Measurements from ENCODE around the gene PDIA3. TPM values are rescaled to one million over a fixed set of nuclear protein-coding genes. Genes with fewer than 3 reads are reported as not detected.
"Not testable (repeated sequence)": the region's sequence is repeated elsewhere in the genome, so short reads cannot be mapped to it uniquely, and the experiment has no call there.

PDIA3 gene
- polyA plus RNA-seq, result 100 to 1,000 TPM in 1 of 2 donors, 10 to 100 TPM in 1; 90.6 to 140 TPM

DNA sequence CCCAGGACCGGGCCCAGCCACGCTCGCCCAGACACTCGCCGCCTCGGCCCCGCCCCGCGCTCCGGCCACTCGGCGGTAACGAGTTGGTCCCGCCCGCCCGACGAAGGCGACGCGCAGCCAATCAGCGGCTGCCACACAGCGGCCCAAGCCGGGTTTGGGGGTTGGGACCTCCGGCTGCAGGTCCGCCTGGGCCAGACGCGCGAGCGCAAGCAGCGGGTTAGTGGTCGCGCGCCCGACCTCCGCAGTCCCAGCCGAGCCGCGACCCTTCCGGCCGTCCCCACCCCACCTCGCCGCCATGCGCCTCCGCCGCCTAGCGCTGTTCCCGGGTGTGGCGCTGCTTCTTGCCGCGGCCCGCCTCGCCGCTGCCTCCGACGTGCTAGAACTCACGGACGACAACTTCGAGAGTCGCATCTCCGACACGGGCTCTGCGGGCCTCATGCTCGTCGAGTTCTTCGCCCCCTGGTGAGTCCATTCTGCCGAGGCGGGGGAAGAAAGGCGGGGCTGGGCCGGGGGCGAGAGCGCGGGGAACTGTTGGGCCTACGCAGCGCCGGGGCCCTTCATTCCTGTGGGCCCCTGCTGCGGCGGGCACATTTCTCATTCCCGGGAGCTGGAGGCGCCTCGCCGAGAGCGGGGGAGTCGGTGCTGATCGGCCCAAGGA is at the start of gene PDIA3:
Gene PDIA3 (plus strand): TSS at position 194 of the 658 bp plus-strand sequence. CDS start 102 bp downstream, at position 296.
- 1% methylated on average over 66 to 84 of the region's 84 CpGs for WGBS, 2 donors
- H3K4me1 ChIP-seq (ENCODE audit: control insufficient read depth in 2 of 2, insufficient read depth in 2 of 2, low read length in 1 of 2); H3K36me3 ChIP-seq (ENCODE audit: control insufficient read depth in 2 of 2, insufficient read depth in 2 of 2, low read length in 1 of 2); H3K9me3 ChIP-seq (ENCODE audit: control insufficient read depth in 2 of 2, insufficient read depth in 1 of 2, low read depth in 1 of 2, low read length in 1 of 2); H3K27me3 ChIP-seq (ENCODE audit: control insufficient read depth in 1 of 2, insufficient read depth in 2 of 2, low read length in 2 of 2): not testable (repeated sequence)
- peak within 1 kb of the TSS; percentile 95 to 98 for H3K27ac ChIP-seq (ENCODE audit: low read depth in 2 of 2, low read length in 1 of 2)
- peak within 1 kb of the TSS; percentile 88 to 92 for H3K4me3 ChIP-seq (ENCODE audit: low read depth in 1 of 2, low read length in 2 of 2)

DNA sequence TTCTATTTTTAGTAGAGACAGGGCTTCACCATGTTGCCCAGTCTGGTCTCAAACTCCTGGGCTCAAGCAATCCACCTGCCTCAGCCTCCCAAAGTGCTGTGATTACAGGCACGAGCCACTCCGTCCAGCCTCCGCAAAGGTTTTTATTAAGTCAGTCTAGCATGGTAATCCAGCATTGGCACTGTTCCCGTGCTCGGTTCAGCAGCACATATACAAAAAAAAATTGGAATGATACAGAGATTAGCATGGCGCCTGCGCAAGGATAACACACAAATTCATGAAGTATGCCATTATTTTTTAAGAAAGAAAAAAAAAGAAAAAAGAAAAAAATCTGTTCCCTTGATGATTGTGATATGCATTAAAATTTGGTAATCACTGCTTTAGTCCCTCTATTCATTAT is 44.1 kb upstream of the PDIA3 start:
- no peaks in the 10 kb centered on the region for H3K36me3 ChIP-seq (ENCODE audit: control insufficient read depth in 2 of 2, insufficient read depth in 2 of 2, low read length in 1 of 2)
- H3K27ac ChIP-seq (ENCODE audit: low read depth in 2 of 2, low read length in 1 of 2), result no peak overlapping the region
- no peak overlapping the region for H3K4me3 ChIP-seq (ENCODE audit: low read depth in 1 of 2, low read length in 2 of 2)
- WGBS, 2 donors, result 63 to 75% methylated on average over 7 of the region's 7 CpGs
- no peaks in the 10 kb centered on the region for H3K9me3 ChIP-seq (ENCODE audit: control insufficient read depth in 2 of 2, insufficient read depth in 1 of 2, low read depth in 1 of 2, low read length in 1 of 2)
- no peaks in the 10 kb centered on the region for H3K27me3 ChIP-seq (ENCODE audit: control insufficient read depth in 1 of 2, insufficient read depth in 2 of 2, low read length in 2 of 2)
- H3K4me1 ChIP-seq (ENCODE audit: control insufficient read depth in 2 of 2, insufficient read depth in 2 of 2, low read length in 1 of 2), result peaks cover 0 to 2% of the 10 kb centered on the region in 2 donors

DNA sequence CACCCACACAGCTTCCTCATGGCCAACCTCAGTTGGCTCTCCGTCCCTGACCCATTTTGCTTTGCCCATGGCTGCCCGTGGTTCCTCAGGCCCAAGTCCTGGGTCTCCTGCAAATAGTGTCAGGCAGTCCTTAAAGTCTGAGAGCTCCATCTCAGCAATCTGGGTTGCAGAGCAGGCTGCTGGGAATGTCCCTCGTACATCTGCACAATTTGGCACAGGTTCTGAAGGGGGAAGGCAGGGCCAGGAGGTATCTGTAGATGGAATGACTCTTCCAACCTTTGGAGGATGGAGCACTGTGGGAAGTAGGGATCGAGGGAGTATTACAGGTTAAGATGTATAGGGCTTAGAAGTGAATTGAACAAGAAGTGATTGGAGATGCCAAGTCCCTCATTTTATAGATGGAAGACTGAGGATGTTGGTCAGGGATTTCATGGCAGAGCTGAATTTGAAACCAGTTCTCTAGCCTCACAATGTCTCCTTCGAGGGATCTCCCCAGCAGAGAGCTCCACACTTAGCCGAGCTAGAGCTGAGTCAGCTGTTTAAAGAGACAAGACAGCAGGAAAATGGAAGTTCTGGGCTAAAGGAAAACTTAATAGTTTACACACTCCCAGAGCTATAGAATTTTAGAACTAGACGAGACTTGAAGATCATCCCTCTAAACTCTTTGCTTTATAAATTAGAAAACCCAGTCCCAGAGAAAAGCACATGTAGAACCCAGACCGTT is 43.4 kb upstream of the PDIA3 start:
- WGBS, 2 donors, result 69% methylated on average over 7 to 8 of the region's 8 CpGs

DNA sequence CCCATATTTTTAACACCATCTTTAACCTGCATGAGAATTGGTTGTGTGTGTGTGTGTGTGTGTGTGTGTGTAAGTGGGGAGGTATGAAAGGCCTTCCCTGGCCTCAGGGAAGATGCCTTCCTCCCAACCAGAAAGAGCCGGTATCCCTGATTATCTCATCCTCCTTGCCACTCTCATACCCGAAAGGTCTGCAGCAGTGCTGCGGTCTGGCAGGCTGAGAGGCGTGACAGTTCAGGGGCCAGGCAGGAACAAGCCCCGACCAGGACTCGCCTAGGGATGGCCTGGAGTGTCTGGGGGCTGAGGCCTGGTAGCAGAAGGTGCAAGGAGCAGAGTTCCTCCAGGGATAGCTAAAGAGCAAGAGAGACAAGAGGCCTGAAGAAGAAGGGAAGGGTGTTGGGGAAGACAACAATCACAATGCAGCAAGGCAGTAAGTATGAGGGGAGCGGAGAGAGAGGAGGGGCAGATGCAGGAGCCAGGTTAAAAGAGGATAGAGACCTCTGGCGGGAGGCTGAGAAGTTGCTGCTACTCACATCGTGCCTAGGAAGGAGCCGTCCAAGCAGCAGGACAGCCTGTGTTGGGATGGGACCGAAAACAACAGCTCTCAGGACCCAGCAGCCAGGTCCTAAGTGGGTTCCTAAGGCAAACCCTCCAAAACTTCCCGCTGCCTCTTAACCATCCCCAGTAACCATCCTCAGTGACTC is 35.7 kb upstream of the PDIA3 start:
- WGBS, 2 donors, result 83 to 91% methylated on average over 1 of the region's 12 CpGs
- not testable (repeated sequence) for H3K27ac ChIP-seq (ENCODE audit: low read depth in 2 of 2, low read length in 1 of 2); H3K36me3 ChIP-seq (ENCODE audit: control insufficient read depth in 2 of 2, insufficient read depth in 2 of 2, low read length in 1 of 2); H3K4me1 ChIP-seq (ENCODE audit: control insufficient read depth in 2 of 2, insufficient read depth in 2 of 2, low read length in 1 of 2); H3K27me3 ChIP-seq (ENCODE audit: control insufficient read depth in 1 of 2, insufficient read depth in 2 of 2, low read length in 2 of 2); H3K4me3 ChIP-seq (ENCODE audit: low read depth in 1 of 2, low read length in 2 of 2); H3K9me3 ChIP-seq (ENCODE audit: control insufficient read depth in 2 of 2, insufficient read depth in 1 of 2, low read depth in 1 of 2, low read length in 1 of 2)

More for the DNA sequence above, 43.4 kb upstream of the PDIA3 start:
- H3K27ac ChIP-seq (ENCODE audit: low read depth in 2 of 2, low read length in 1 of 2), result no peak overlapping the region
- H3K4me3 ChIP-seq (ENCODE audit: low read depth in 1 of 2, low read length in 2 of 2), result no peak overlapping the region
- no peaks in the 10 kb centered on the region for H3K36me3 ChIP-seq (ENCODE audit: control insufficient read depth in 2 of 2, insufficient read depth in 2 of 2, low read length in 1 of 2)
- peaks cover 0 to 2% of the 10 kb centered on the region in 2 donors for H3K4me1 ChIP-seq (ENCODE audit: control insufficient read depth in 2 of 2, insufficient read depth in 2 of 2, low read length in 1 of 2)
- H3K9me3 ChIP-seq (ENCODE audit: control insufficient read depth in 2 of 2, insufficient read depth in 1 of 2, low read depth in 1 of 2, low read length in 1 of 2), result no peaks in the 10 kb centered on the region
- H3K27me3 ChIP-seq (ENCODE audit: control insufficient read depth in 1 of 2, insufficient read depth in 2 of 2, low read length in 2 of 2), result no peaks in the 10 kb centered on the region

DNA sequence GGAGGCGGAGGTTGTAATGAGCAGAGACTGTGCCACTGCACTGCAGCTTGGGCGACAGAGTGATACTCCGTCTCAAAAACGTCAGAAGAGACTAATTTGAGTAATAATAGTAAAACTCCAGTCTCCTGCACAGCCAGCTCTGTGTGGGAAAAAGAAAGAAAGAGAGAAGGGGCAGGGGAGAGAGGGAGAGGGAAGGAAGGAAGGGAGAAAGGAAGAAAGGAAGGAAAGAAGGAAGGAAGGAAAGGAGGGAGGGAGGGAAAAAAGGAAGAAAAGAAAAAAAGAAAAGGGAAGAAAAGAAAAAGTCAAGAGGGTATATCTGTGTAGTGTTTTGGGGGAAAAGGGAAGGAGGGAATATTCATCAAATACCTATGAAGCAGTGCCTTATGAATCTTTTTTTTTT is 23.1 kb upstream of the PDIA3 start:
- no peak overlapping the region for H3K4me3 ChIP-seq (ENCODE audit: low read depth in 1 of 2, low read length in 2 of 2)
- no peaks in the 10 kb centered on the region for H3K9me3 ChIP-seq (ENCODE audit: control insufficient read depth in 2 of 2, insufficient read depth in 1 of 2, low read depth in 1 of 2, low read length in 1 of 2)
- H3K4me1 ChIP-seq (ENCODE audit: control insufficient read depth in 2 of 2, insufficient read depth in 2 of 2, low read length in 1 of 2), result no peaks in the 10 kb centered on the region
- no peaks in the 10 kb centered on the region for H3K36me3 ChIP-seq (ENCODE audit: control insufficient read depth in 2 of 2, insufficient read depth in 2 of 2, low read length in 1 of 2)
- WGBS, 2 donors, result 77% methylated on average over 4 of the region's 4 CpGs
- no peak overlapping the region for H3K27ac ChIP-seq (ENCODE audit: low read depth in 2 of 2, low read length in 1 of 2)
- H3K27me3 ChIP-seq (ENCODE audit: control insufficient read depth in 1 of 2, insufficient read depth in 2 of 2, low read length in 2 of 2), result no peaks in the 10 kb centered on the region

DNA sequence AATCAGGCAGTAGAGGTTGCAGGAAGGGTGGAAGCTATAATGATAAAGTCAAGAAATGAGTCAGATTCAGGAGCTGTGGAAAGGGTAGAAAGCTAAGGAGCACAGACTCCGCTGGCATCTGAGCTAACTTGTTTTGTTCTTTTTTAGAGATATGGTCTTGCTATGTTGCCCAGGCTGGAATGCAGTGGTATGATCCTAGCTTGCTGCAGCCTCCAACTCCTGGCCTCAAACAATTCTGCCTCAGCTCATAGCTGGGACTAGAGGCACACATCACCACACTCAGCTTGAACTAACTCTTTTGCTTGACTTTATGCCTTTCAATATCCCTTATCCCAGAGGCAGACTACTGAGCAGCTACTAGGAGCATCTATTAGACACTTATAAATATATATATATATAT is 19.9 kb upstream of the PDIA3 start:
- H3K9me3 ChIP-seq (ENCODE audit: control insufficient read depth in 2 of 2, insufficient read depth in 1 of 2, low read depth in 1 of 2, low read length in 1 of 2); H3K4me1 ChIP-seq (ENCODE audit: control insufficient read depth in 2 of 2, insufficient read depth in 2 of 2, low read length in 1 of 2); H3K27me3 ChIP-seq (ENCODE audit: control insufficient read depth in 1 of 2, insufficient read depth in 2 of 2, low read length in 2 of 2); H3K4me3 ChIP-seq (ENCODE audit: low read depth in 1 of 2, low read length in 2 of 2); H3K36me3 ChIP-seq (ENCODE audit: control insufficient read depth in 2 of 2, insufficient read depth in 2 of 2, low read length in 1 of 2); H3K27ac ChIP-seq (ENCODE audit: low read depth in 2 of 2, low read length in 1 of 2): not testable (repeated sequence)
- WGBS, 2 donors, result 100% methylated on average over 1 of the region's 1 CpG

DNA sequence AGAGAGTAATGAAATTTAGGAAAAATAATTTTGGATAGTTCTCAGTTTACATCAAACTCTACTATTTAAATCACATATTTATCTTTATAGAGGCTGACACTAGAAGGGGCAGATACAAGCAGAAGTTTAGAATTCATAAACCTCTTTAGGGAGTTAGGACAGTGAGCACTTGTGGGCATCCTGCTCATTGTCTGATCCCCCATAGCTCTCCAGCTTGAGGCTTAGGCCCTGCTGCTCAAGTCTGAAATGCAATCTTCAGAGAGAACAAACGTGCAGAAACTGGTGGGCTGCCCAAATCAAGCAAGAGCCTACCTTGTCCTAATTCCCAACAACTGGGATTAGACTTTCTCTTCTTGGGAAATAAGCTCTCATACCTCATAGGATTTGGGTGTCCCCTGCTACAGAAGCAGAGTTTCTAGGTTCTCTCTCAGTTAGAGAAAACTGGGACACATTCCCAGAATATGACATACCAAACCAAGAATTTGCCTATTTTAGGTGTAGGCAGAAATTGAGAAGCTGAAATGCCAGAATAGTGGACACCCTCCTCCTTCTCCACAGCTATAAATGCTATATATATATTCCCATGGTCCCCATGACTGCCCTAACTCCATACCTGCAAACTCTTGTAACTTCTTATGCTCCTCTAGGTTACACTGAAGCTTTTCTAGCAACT is 18.0 kb upstream of the PDIA3 start:
- WGBS, 2 donors, result 46 to 71% methylated on average over 1 of the region's 1 CpG
- H3K4me3 ChIP-seq (ENCODE audit: low read depth in 1 of 2, low read length in 2 of 2); H3K27ac ChIP-seq (ENCODE audit: low read depth in 2 of 2, low read length in 1 of 2); H3K36me3 ChIP-seq (ENCODE audit: control insufficient read depth in 2 of 2, insufficient read depth in 2 of 2, low read length in 1 of 2); H3K27me3 ChIP-seq (ENCODE audit: control insufficient read depth in 1 of 2, insufficient read depth in 2 of 2, low read length in 2 of 2); H3K9me3 ChIP-seq (ENCODE audit: control insufficient read depth in 2 of 2, insufficient read depth in 1 of 2, low read depth in 1 of 2, low read length in 1 of 2); H3K4me1 ChIP-seq (ENCODE audit: control insufficient read depth in 2 of 2, insufficient read depth in 2 of 2, low read length in 1 of 2): not testable (repeated sequence)

DNA sequence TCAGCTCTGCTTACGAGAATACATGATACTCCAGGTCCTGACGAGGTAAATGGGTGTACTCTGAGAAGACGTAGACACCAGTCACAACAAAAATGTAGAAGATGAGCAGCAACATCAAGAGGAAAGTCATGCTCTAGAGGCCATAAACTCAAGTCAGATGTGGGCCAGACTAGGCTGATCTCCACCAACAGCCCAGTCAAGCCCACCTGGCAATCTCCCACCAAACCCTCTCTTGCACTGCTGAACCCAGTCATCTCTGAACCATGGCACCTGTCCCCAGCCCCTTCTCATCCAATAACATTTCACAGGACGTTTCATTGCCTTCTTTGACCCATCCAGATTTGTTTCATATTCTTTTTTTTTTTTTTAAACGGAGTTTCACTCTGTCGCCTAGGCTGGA is 10.8 kb upstream of the PDIA3 start:
- H3K4me1 ChIP-seq (ENCODE audit: control insufficient read depth in 2 of 2, insufficient read depth in 2 of 2, low read length in 1 of 2), result no peaks in the 10 kb centered on the region
- WGBS, 2 donors, result 82 to 85% methylated on average over 6 of the region's 6 CpGs
- no peak overlapping the region for H3K4me3 ChIP-seq (ENCODE audit: low read depth in 1 of 2, low read length in 2 of 2)
- no peaks in the 10 kb centered on the region for H3K9me3 ChIP-seq (ENCODE audit: control insufficient read depth in 2 of 2, insufficient read depth in 1 of 2, low read depth in 1 of 2, low read length in 1 of 2)
- no peaks in the 10 kb centered on the region for H3K36me3 ChIP-seq (ENCODE audit: control insufficient read depth in 2 of 2, insufficient read depth in 2 of 2, low read length in 1 of 2)
- no peak overlapping the region for H3K27ac ChIP-seq (ENCODE audit: low read depth in 2 of 2, low read length in 1 of 2)
- no peaks in the 10 kb centered on the region for H3K27me3 ChIP-seq (ENCODE audit: control insufficient read depth in 1 of 2, insufficient read depth in 2 of 2, low read length in 2 of 2)

DNA sequence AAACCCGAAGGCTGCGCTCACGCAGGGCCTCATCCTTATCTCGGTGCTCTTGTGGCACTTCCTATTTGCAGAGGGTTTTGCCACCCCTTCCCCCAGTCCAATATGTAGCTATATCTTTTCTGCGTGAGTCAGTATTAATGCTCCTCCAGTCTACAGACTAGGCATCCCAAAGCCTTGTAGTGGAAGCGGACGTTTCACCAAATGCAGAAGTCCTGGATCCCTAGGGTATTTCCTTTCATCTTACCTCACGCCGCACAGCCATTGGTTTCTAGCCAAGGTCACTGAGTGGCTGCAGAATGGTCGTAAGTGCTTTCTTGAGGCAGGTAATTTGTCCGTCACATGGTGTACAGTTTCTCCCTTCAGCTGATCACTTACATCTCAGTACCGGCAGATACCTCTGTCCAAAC is 668 bp downstream of the PDIA3 start:
- H3K36me3 ChIP-seq (ENCODE audit: control insufficient read depth in 2 of 2, insufficient read depth in 2 of 2, low read length in 1 of 2); H3K27me3 ChIP-seq (ENCODE audit: control insufficient read depth in 1 of 2, insufficient read depth in 2 of 2, low read length in 2 of 2); H3K9me3 ChIP-seq (ENCODE audit: control insufficient read depth in 2 of 2, insufficient read depth in 1 of 2, low read depth in 1 of 2, low read length in 1 of 2); H3K4me1 ChIP-seq (ENCODE audit: control insufficient read depth in 2 of 2, insufficient read depth in 2 of 2, low read length in 1 of 2): not testable (repeated sequence)
- Histone ChIP-seq H3K4me3 (ENCODE audit: low read depth in 1 of 2, low read length in 2 of 2) (peak overlapping the region; percentile 88 to 92), H3K27ac (ENCODE audit: low read depth in 2 of 2, low read length in 1 of 2) (peak overlapping the region; percentile 95 to 98)
- WGBS, 2 donors, result 0 to 1% methylated on average over 12 of the region's 12 CpGs

All from esophagus (tissue), 2 donors.